ENCODE results near the gene XRCC3. TPM values are rescaled to one million over a fixed set of nuclear protein-coding genes. Genes with fewer than 3 reads are reported as not detected.

XRCC3 gene
- 1 to 10 TPM; 5.2 to 5.3 TPM for total RNA-seq
- 1 to 10 TPM; 1.0 to 8.6 TPM for polyA plus RNA-seq
- long read RNA-seq, donor 1, partial matches to known transcripts = 2 of 6 reads
- long read RNA-seq, donor 1, other reads (novel, unspliced or antisense) = 3 of 6 reads
- long read RNA-seq, donor 2, partial matches to known transcripts = 0 of 3 reads
- long read RNA-seq, donor 2, other reads (novel, unspliced or antisense) = 2 of 3 reads

- WGBS, 2 donors = 0 to 1% methylated on average over 84 to 121 of the region's 121 CpGs
- no peaks in the 10 kb centered on the region for H3K9me3 ChIP-seq (ENCODE audit: control insufficient read depth, low read length)
- no peaks in the 10 kb centered on the region for H3K36me3 ChIP-seq (ENCODE audit: control insufficient read depth in 1 of 2, insufficient read depth in 2 of 2, low read length in 1 of 2)
- DNase-seq (peak; percentile 99 to 100), ATAC-seq (ENCODE audit: low FRiP score) (peak; percentile 97)
- H3K4me1 ChIP-seq (ENCODE audit: control insufficient read depth in 1 of 2, insufficient read depth in 2 of 2, low read length in 2 of 2) = no peaks in the 10 kb centered on the region
- peak within 1 kb of the TSS; percentile 90 to 92 for H3K4me3 ChIP-seq (ENCODE audit: low read length in 2 of 2)
- no peaks in the 10 kb centered on the region for H3K27me3 ChIP-seq (ENCODE audit: control insufficient read depth in 1 of 2, insufficient read depth in 2 of 2, low read length in 1 of 2)
- intact Hi-C loops (cut with DNase I) = loop anchor here in 1 of 2 donors (5.0 kb wide), 1 partner anchor 88 kb away; the partner anchor contains the start of gene KLC1
- peak within 1 kb of the TSS; percentile 65 to 81 for H3K27ac ChIP-seq (ENCODE audit: low read depth in 1 of 2, low read length in 2 of 2)
These were observed at the start of gene XRCC3, which contains the start of gene ZFYVE21 for GRCh38 chr14:103715052-103716000. TSS of gene XRCC3 (minus strand) at chr14:103715451. CDS start at chr14:103711087, 4,364 bp downstream. TSS of gene ZFYVE21 (plus strand) at chr14:103715810. CDS start at chr14:103715842, 32 bp downstream.

DNA sequence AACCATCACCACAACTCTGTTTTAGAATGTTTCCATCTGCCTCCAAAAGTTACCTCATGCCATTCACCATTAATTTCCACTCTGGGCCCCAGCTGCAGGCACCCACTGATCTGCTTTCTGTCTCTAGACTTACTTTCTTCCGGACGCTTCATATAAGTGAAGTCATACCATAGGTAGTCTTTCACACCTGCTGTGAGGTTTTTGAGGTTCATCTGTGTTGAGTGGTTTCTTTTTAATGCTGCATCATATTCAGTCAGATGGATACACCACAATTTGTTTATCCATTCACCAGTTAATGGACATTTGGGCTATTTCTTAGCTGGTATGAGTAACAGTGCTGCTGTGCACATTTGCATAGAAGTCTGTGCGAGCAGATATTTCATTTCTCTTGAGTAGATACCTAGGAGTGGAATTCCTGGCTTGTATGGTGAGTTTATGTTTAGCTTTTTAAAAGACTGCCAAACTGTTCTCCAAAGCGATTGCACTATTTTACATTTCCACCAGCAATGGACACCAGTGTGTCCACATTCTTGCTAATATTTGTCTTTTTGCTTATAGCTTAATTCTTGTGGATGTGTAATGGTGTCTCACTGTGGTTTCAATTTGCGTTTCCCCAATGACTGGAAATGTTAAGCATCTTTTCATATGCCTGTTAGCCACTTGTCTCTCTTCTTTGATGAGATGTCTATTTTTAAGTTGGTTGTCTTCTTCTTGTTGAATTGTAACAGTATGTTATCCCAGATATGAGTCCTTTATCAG is 48.7 kb upstream of the XRCC3 start:
- intact Hi-C loops (cut with DNase I) = no loop called here
- 96% methylated on average over 5 of the region's 5 CpGs for WGBS, 2 donors
- Histone ChIP-seq H3K36me3 (ENCODE audit: control insufficient read depth in 1 of 2, insufficient read depth in 2 of 2, low read length in 1 of 2) (no peaks in the 10 kb centered on the region), H3K9me3 (ENCODE audit: control insufficient read depth, low read length) (no peaks in the 10 kb centered on the region), H3K27ac (ENCODE audit: low read depth in 1 of 2, low read length in 2 of 2) (no peak overlapping the region), H3K4me3 (ENCODE audit: low read length in 2 of 2) (no peak overlapping the region), H3K27me3 (ENCODE audit: control insufficient read depth in 1 of 2, insufficient read depth in 2 of 2, low read length in 1 of 2) (no peaks in the 10 kb centered on the region), H3K4me1 (ENCODE audit: control insufficient read depth in 1 of 2, insufficient read depth in 2 of 2, low read length in 2 of 2) (no peaks in the 10 kb centered on the region)
- no peak for DNase-seq
- ATAC-seq (ENCODE audit: low FRiP score) = no peak

DNA sequence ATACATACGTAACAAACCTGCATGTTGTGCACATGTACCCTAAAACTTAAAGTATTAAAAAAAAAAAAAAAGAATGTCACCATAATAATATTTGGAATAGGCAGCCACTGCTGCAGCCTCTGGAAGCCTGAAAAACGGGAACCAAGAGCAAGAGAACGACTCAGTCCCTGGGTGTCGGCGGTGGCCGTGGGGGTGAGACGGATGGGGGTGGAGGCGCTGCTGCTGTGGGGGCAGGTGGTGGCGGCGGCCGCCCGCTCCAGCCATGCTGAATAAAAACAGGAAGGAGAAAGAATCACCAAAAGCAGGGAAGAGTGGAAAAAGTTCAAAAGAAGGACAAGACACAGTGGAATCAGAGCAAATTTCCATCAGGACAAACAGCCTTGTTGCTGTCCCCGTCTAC is 47.3 kb upstream of the XRCC3 start:
- intact Hi-C loops (cut with DNase I) = no loop called here
- H3K27me3 ChIP-seq (ENCODE audit: control insufficient read depth in 1 of 2, insufficient read depth in 2 of 2, low read length in 1 of 2) = no peaks in the 10 kb centered on the region
- no peaks in the 10 kb centered on the region for H3K4me1 ChIP-seq (ENCODE audit: control insufficient read depth in 1 of 2, insufficient read depth in 2 of 2, low read length in 2 of 2)
- H3K4me3 ChIP-seq (ENCODE audit: low read length in 2 of 2) = no peak overlapping the region
- 84 to 86% methylated on average over 13 of the region's 13 CpGs for WGBS, 2 donors
- no peaks in the 10 kb centered on the region for H3K36me3 ChIP-seq (ENCODE audit: control insufficient read depth in 1 of 2, insufficient read depth in 2 of 2, low read length in 1 of 2)
- no peak for ATAC-seq (ENCODE audit: low FRiP score)
- no peak for DNase-seq
- H3K27ac ChIP-seq (ENCODE audit: low read depth in 1 of 2, low read length in 2 of 2) = no peak overlapping the region
- no peaks in the 10 kb centered on the region for H3K9me3 ChIP-seq (ENCODE audit: control insufficient read depth, low read length)

GRCh38 chr14:103762036-103762435 is 46.8 kb upstream of the XRCC3 start:
- no peak overlapping the region for H3K27ac ChIP-seq (ENCODE audit: low read depth in 1 of 2, low read length in 2 of 2)
- H3K4me1 ChIP-seq (ENCODE audit: control insufficient read depth in 1 of 2, insufficient read depth in 2 of 2, low read length in 2 of 2) = no peaks in the 10 kb centered on the region
- H3K27me3 ChIP-seq (ENCODE audit: control insufficient read depth in 1 of 2, insufficient read depth in 2 of 2, low read length in 1 of 2) = no peaks in the 10 kb centered on the region
- WGBS, 2 donors = 14 to 23% methylated on average over 1 of the region's 1 CpG
- H3K9me3 ChIP-seq (ENCODE audit: control insufficient read depth, low read length) = no peaks in the 10 kb centered on the region
- intact Hi-C loops (cut with DNase I) = no loop called here
- ATAC-seq (ENCODE audit: low FRiP score) (no peak), DNase-seq (no peak)
- no peaks in the 10 kb centered on the region for H3K36me3 ChIP-seq (ENCODE audit: control insufficient read depth in 1 of 2, insufficient read depth in 2 of 2, low read length in 1 of 2)
- no peak overlapping the region for H3K4me3 ChIP-seq (ENCODE audit: low read length in 2 of 2)

- intact Hi-C loops (cut with DNase I) = no loop called here
- no peaks in the 10 kb centered on the region for H3K27me3 ChIP-seq (ENCODE audit: control insufficient read depth in 1 of 2, insufficient read depth in 2 of 2, low read length in 1 of 2)
- 94 to 96% methylated on average over 8 of the region's 8 CpGs for WGBS, 2 donors
- no peaks in the 10 kb centered on the region for H3K4me1 ChIP-seq (ENCODE audit: control insufficient read depth in 1 of 2, insufficient read depth in 2 of 2, low read length in 2 of 2)
- ATAC-seq (ENCODE audit: low FRiP score) = no peak
- H3K27ac ChIP-seq (ENCODE audit: low read depth in 1 of 2, low read length in 2 of 2) = no peak overlapping the region
- no peaks in the 10 kb centered on the region for H3K9me3 ChIP-seq (ENCODE audit: control insufficient read depth, low read length)
- no peak for DNase-seq
- H3K36me3 ChIP-seq (ENCODE audit: control insufficient read depth in 1 of 2, insufficient read depth in 2 of 2, low read length in 1 of 2) = no peaks in the 10 kb centered on the region
- H3K4me3 ChIP-seq (ENCODE audit: low read length in 2 of 2) = no peak overlapping the region
These were observed 43.0 kb upstream of the XRCC3 start for GRCh38 chr14:103758059-103758776.

GRCh38 chr14:103755060-103755459 is 39.8 kb upstream of the XRCC3 start:
- intact Hi-C loops (cut with DNase I) = no loop called here
- ATAC-seq (ENCODE audit: low FRiP score) (no peak), DNase-seq (no peak)
- Histone ChIP-seq H3K9me3 (ENCODE audit: control insufficient read depth, low read length) (no peaks in the 10 kb centered on the region), H3K4me1 (ENCODE audit: control insufficient read depth in 1 of 2, insufficient read depth in 2 of 2, low read length in 2 of 2) (no peaks in the 10 kb centered on the region), H3K27me3 (ENCODE audit: control insufficient read depth in 1 of 2, insufficient read depth in 2 of 2, low read length in 1 of 2) (no peaks in the 10 kb centered on the region), H3K4me3 (ENCODE audit: low read length in 2 of 2) (no peak overlapping the region), H3K27ac (ENCODE audit: low read depth in 1 of 2, low read length in 2 of 2) (no peak overlapping the region), H3K36me3 (ENCODE audit: control insufficient read depth in 1 of 2, insufficient read depth in 2 of 2, low read length in 1 of 2) (no peaks in the 10 kb centered on the region)
- WGBS, 2 donors = 86 to 91% methylated on average over 6 of the region's 6 CpGs

- H3K27me3 ChIP-seq (ENCODE audit: control insufficient read depth in 1 of 2, insufficient read depth in 2 of 2, low read length in 1 of 2) = no peaks in the 10 kb centered on the region
- no peaks in the 10 kb centered on the region for H3K4me1 ChIP-seq (ENCODE audit: control insufficient read depth in 1 of 2, insufficient read depth in 2 of 2, low read length in 2 of 2)
- 80 to 83% methylated on average over 9 of the region's 9 CpGs for WGBS, 2 donors
- H3K27ac ChIP-seq (ENCODE audit: low read depth in 1 of 2, low read length in 2 of 2) = no peak overlapping the region
- H3K9me3 ChIP-seq (ENCODE audit: control insufficient read depth, low read length) = no peaks in the 10 kb centered on the region
- no peak overlapping the region for H3K4me3 ChIP-seq (ENCODE audit: low read length in 2 of 2)
- intact Hi-C loops (cut with DNase I) = no loop called here
- no peaks in the 10 kb centered on the region for H3K36me3 ChIP-seq (ENCODE audit: control insufficient read depth in 1 of 2, insufficient read depth in 2 of 2, low read length in 1 of 2)
- ATAC-seq (ENCODE audit: low FRiP score) = no peak
- DNase-seq = no peak
These were observed 38.5 kb upstream of the XRCC3 start for GRCh38 chr14:103753774-103754173.

DNA sequence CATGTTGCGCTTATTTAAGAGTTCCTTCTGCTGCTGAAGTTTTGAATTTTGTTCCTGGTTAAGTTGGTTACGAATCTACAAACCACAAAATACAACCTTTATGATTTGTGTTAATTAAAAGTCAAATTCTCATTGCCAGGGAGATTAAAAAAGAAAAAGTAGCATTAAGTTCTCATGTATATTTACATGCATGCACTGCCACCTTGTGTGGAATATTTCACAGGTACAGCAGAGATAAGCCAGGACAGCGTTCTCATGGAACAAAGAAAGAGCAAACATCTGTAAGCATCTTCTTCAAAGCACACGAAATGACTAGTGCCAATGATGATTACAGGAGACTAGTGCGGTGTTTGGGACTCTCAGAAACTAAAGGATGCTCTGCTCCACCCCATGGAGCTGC is 34.6 kb upstream of the XRCC3 start:
- intact Hi-C loops (cut with DNase I) = no loop called here
- H3K9me3 ChIP-seq (ENCODE audit: control insufficient read depth, low read length) = no peaks in the 10 kb centered on the region
- WGBS, 2 donors = 85 to 92% methylated on average over 5 of the region's 5 CpGs
- ATAC-seq (ENCODE audit: low FRiP score) = no peak
- no peak for DNase-seq
- H3K27me3 ChIP-seq (ENCODE audit: control insufficient read depth in 1 of 2, insufficient read depth in 2 of 2, low read length in 1 of 2) = no peaks in the 10 kb centered on the region
- no peaks in the 10 kb centered on the region for H3K4me1 ChIP-seq (ENCODE audit: control insufficient read depth in 1 of 2, insufficient read depth in 2 of 2, low read length in 2 of 2)
- no peak overlapping the region for H3K4me3 ChIP-seq (ENCODE audit: low read length in 2 of 2)
- no peak overlapping the region for H3K27ac ChIP-seq (ENCODE audit: low read depth in 1 of 2, low read length in 2 of 2)
- H3K36me3 ChIP-seq (ENCODE audit: control insufficient read depth in 1 of 2, insufficient read depth in 2 of 2, low read length in 1 of 2) = no peaks in the 10 kb centered on the region
